GM12801 (cell line): ENCODE results near the gene HBE1.

ENCODE experiments used
- TF ChIP-seq, protein P1 (sequence below): IDR thresholded peaks from one replicate; pipeline ENCODE4 v1.5.1; 2011; ENCODE audit warnings: control low read depth; ENCODE audit not compliant: insufficient read length; ENCODE audit errors: extremely low read depth

HBE1 gene

GRCh38 chr11:5275369-5276110, 5.8 kb upstream of the HBE1 start:
- TF ChIP-seq, protein P1, sequence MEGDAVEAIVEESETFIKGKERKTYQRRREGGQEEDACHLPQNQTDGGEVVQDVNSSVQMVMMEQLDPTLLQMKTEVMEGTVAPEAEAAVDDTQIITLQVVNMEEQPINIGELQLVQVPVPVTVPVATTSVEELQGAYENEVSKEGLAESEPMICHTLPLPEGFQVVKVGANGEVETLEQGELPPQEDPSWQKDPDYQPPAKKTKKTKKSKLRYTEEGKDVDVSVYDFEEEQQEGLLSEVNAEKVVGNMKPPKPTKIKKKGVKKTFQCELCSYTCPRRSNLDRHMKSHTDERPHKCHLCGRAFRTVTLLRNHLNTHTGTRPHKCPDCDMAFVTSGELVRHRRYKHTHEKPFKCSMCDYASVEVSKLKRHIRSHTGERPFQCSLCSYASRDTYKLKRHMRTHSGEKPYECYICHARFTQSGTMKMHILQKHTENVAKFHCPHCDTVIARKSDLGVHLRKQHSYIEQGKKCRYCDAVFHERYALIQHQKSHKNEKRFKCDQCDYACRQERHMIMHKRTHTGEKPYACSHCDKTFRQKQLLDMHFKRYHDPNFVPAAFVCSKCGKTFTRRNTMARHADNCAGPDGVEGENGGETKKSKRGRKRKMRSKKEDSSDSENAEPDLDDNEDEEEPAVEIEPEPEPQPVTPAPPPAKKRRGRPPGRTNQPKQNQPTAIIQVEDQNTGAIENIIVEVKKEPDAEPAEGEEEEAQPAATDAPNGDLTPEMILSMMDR = no peak

DNA sequence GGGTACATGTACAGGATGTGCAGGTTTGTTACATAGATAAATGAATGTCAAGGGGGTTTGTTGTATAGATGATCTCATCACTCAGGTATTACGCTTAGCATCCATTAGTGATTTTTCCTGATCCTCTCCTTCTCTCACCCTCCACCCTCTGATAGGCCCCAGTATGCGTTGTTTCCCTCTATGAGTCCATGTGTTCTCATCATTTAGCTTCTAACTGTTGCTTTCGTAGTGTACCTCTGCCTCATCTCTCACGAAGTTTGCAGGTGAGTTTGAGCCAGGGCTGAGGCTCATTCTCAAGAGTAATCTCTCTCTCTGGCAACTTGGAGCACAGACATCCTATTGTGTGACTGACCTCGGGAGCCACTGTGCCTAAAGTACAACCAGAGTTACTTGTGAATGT, 4.7 kb upstream of the HBE1 start:
- TF ChIP-seq, protein P1 = no peak

GRCh38 chr11:5272395-5273017, 2.8 kb upstream of the HBE1 start:
- TF ChIP-seq, protein P1 = no peak

GRCh38 chr11:5267033-5267563, 2.6 kb downstream of the HBE1 start:
- TF ChIP-seq, protein P1 = no peak

DNA sequence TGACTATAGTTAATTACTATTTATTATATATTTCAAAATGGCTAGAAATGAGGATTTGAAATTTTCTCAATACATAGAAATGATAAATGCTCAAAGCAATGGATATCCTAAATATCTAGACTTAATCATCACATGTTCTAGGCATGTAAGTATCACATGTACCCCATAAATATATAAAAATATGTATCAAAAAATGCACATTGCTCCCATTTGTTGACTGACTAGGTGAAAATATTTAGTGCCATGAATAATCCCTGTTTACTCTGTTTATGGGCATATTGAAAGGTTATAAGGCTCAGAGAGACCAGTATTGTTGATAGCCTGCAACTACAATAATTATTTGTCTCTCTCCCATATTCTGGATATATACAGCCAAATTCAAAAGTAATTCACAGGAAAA, 3.1 kb downstream of the HBE1 start:
- TF ChIP-seq, protein P1 = no peak

DNA sequence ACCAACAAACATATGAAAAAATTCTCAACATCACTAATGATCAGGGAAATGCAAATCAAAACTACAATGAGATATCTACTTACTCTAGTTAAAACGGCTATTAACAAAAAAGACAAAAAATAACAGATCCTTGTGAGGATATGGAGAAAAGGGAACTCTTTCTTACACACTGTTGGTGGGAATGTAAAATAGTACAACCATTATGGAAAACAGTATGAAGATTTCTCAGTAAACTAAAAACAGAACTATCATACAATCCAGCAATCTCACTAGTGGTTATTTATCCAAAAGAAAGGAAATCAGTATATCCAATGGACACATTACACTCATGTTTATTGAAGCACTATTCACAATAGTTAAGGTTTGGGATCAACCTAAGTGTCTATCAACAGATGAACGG, 3.9 kb downstream of the HBE1 start:
- TF ChIP-seq, protein P1 = no peak

DNA sequence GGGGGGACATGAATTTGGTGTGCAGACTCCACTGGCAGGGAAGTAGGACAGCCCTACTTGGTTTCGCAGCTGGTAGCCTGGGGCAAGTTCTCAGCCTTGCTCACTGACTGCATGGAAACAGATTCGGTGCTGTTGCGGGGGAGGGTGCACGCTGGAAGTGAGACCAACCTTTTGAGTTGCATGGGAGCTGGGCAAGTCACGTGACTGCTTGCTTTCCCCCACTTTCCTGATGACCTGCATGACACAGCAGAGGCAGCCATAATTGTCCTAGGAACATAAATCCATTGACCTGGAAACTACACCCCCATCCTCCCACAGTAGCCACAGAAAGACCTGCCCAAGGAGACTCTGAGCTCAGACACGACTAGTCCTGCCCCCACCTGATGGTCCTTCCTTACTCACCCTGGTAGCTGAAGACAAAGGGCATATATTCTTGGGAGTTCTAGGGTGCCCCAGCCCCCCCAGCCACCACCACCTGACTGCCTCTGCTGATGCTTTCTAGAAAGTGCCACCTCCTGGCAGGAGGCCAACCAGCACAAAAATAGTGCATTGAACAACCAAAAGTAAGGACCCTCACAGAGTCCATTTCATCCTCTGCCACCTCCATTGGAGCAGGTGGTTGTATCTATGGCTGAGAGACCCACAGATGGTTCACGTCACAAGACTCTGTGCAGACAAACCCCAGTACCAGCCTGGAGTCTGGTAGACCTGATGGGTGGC, 11.0 kb downstream of the HBE1 start:
- TF ChIP-seq, protein P1 = no peak
